ENCODE results near the gene ZNF670.

GRCh38 chr1:247112479-247112781, 33.8 kb upstream of the ZNF670 start:
- TF ChIP-seq, protein P1, sequence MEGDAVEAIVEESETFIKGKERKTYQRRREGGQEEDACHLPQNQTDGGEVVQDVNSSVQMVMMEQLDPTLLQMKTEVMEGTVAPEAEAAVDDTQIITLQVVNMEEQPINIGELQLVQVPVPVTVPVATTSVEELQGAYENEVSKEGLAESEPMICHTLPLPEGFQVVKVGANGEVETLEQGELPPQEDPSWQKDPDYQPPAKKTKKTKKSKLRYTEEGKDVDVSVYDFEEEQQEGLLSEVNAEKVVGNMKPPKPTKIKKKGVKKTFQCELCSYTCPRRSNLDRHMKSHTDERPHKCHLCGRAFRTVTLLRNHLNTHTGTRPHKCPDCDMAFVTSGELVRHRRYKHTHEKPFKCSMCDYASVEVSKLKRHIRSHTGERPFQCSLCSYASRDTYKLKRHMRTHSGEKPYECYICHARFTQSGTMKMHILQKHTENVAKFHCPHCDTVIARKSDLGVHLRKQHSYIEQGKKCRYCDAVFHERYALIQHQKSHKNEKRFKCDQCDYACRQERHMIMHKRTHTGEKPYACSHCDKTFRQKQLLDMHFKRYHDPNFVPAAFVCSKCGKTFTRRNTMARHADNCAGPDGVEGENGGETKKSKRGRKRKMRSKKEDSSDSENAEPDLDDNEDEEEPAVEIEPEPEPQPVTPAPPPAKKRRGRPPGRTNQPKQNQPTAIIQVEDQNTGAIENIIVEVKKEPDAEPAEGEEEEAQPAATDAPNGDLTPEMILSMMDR (IDR thresholded peaks at IDR 0.05; ENCODE audit: insufficient read depth, low read length, poor library complexity, severe bottlenecking) = no peak
- no peak for TF ChIP-seq EZH2phosphoT487 (conservative IDR thresholded peaks at IDR 0.05; ENCODE audit: low read length)

Data from SU-DHL-6 (cell line).